ENCODE measurements around the gene GRIA1.

- TF ChIP-seq TBL1XR1 (IDR thresholded peaks at IDR 0.05; ENCODE audit: low read depth, low read length) (no peak), USF2 (IDR thresholded peaks at IDR 0.05; ENCODE audit: borderline replicate concordance, low read depth, low read length) (no peak), EP300 (IDR thresholded peaks at IDR 0.05; ENCODE audit: borderline replicate concordance in 1 of 2, control insufficient read depth in 1 of 2, low read depth in 2 of 2, low read length in 2 of 2) (no peak), POLR2AphosphoS5 (IDR thresholded peaks at IDR 0.05; ENCODE audit: low read length) (no peak), CTCF (IDR thresholded peaks at IDR 0.05 in 2 of 3, conservative IDR thresholded peaks at IDR 0.05 in 1 of 3; ENCODE audit: control insufficient read depth in 2 of 3, extremely low read depth in 1 of 3, insufficient read depth in 1 of 3, low read depth in 3 of 3, low read length in 3 of 3) (no peak), POLR2A (IDR thresholded peaks at IDR 0.05; ENCODE audit: low read depth, low read length) (no peak), ZBTB11 (CRISPR knock-in tag; IDR thresholded peaks at IDR 0.05) (no peak)
Measured at GRCh38 chr5:153610811-153611210, 120.3 kb downstream of the GRIA1 start.

All from GM12878 (cell line).